ENCODE measurements around the gene SSR4. TPM values are rescaled to one million over a fixed set of nuclear protein-coding genes. Genes with fewer than 3 reads are reported as not detected.

SSR4 gene
- total and polyA plus RNA-seq, 2 of the 13 experiments (the other 11 are each of a cell fraction or from before 2014, with no cell fraction given), result 214 to 288 TPM

DNA sequence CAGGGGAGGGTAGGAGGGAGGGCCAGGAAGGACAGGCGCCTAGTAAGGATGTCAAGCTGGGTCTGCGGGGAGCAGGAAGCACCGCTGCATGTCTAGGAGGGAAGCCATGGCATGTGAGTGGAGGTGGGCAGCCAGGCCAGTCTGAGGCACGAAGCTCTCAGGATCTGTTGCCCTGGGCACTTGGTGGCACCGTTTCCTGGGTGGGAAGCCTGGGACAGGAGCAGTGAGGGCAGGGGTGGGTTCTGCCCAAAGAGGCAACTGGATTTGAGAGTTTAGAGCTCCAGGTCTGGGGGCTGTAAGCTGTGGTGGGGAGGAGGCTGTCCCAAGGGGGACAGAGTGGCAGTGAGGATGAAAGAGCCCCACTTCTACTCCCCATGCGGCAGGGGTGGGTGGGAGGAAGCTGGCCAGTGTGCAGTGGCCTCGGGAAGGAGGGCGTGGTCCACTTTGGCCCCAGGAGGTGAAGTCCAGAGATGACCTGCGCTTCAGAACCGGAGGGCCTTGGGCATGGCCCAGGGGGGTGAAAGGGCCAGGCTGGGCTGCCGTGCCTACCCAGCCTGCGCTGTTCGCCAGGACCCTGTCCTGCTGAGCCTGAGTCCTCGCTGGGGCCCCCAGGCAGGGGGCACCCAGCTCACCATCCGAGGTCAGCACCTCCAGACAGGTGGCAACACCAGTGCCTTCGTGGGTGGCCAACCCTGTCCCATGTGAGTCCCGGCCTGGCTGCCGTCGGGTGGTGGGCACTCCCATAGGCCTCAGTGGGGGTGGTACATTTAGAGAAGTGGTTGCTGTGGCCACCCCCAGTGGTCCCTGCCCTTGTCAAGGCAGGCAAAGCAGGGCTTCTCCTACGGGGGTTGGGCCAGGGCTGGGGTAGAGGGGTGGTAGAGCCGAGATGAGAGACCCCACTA, 21.9 kb upstream of the SSR4 start:
- POLR2A ChIA-PET, result no interaction called here
- intact Hi-C loops (cut with micrococcal nuclease; ENCODE audit: unreplicated experiment) (no loop called here), in situ Hi-C loops (cut with HindIII; ENCODE audit: extremely low pct_ligation_motif_present, low pct_unique_long_range_greater_than_20kb) (no loop called here)
- no peak overlapping the region for H3K9ac ChIP-seq (ENCODE audit: insufficient read depth, low read depth, low read length)
- no peaks in the 10 kb centered on the region for H3K36me3 ChIP-seq (replicated peaks in 1 of 2; ENCODE audit: control insufficient read depth in 1 of 2, insufficient read depth in 2 of 2, low read length in 2 of 2)
- WGBS (ENCODE audit: low lambda C conversion rate), result 80% methylated on average over 2 of the region's 21 CpGs
- no peak overlapping the region for H3K4me2 ChIP-seq (ENCODE audit: low read depth, low read length)
- FAIRE-seq (no peak), DNase-seq (ENCODE audit: low spot score) (no peak), ATAC-seq (no peak)
- H2AFZ ChIP-seq (ENCODE audit: low read length), result no peak overlapping the region
- no peak overlapping the region for H3K27ac ChIP-seq (ENCODE audit: extremely low read length, insufficient read depth, low read length)
- TF ChIP-seq ZNF235 (CRISPR knock-in tag; IDR thresholded peaks at IDR 0.05; ENCODE audit: borderline replicate concordance), result no peak
- H3K79me2 ChIP-seq (ENCODE audit: insufficient read depth, low read length), result no peaks in the 10 kb centered on the region
- H3K27me3 ChIP-seq (ENCODE audit: control insufficient read depth in 1 of 2, insufficient read depth in 2 of 2, low read length in 2 of 2), result no peaks in the 10 kb centered on the region
- no TSS peak for BruUV-seq (replicated peaks)
- H4K20me1 ChIP-seq (ENCODE audit: insufficient read depth, low read length), result no peaks in the 10 kb centered on the region
- no peak overlapping the region for H3K4me3 ChIP-seq (replicated peaks in 1 of 3; ENCODE audit: insufficient read depth in 1 of 3, low read depth in 2 of 3, low read length in 3 of 3)
- no peaks in the 10 kb centered on the region for H3K9me3 ChIP-seq (ENCODE audit: low read length)
- CTCF ChIA-PET (ENCODE audit: low intra/inter-chr PET ratio, low total read pairs), result no interaction called here
- H3K4me1 ChIP-seq (ENCODE audit: insufficient read depth, low read length), result no peaks in the 10 kb centered on the region

- no peak overlapping the region for H3K4me3 ChIP-seq (replicated peaks in 1 of 3; ENCODE audit: insufficient read depth in 1 of 3, low read depth in 2 of 3, low read length in 3 of 3)
- ChIA-PET POLR2A (no interaction called here), CTCF (ENCODE audit: low intra/inter-chr PET ratio, low total read pairs) (no interaction called here)
- H3K9ac ChIP-seq (ENCODE audit: insufficient read depth, low read depth, low read length), result no peak overlapping the region
- H3K4me2 ChIP-seq (ENCODE audit: low read depth, low read length), result no peak overlapping the region
- BruUV-seq (replicated peaks), result no TSS peak
- no peaks in the 10 kb centered on the region for H3K27me3 ChIP-seq (ENCODE audit: control insufficient read depth in 1 of 2, insufficient read depth in 2 of 2, low read length in 2 of 2)
- H3K27ac ChIP-seq (ENCODE audit: extremely low read length, insufficient read depth, low read length), result no peak overlapping the region
- intact Hi-C loops (cut with micrococcal nuclease; ENCODE audit: unreplicated experiment) (no loop called here), in situ Hi-C loops (cut with HindIII; ENCODE audit: extremely low pct_ligation_motif_present, low pct_unique_long_range_greater_than_20kb) (no loop called here)
- no peak for ATAC-seq
- no peaks in the 10 kb centered on the region for H3K36me3 ChIP-seq (replicated peaks in 1 of 2; ENCODE audit: control insufficient read depth in 1 of 2, insufficient read depth in 2 of 2, low read length in 2 of 2)
- no peaks in the 10 kb centered on the region for H3K9me3 ChIP-seq (ENCODE audit: low read length)
- no peaks in the 10 kb centered on the region for H4K20me1 ChIP-seq (ENCODE audit: insufficient read depth, low read length)
- H2AFZ ChIP-seq (ENCODE audit: low read length), result no peak overlapping the region
- no CpG with 5 or more reads among the region's 23 CpGs for WGBS (ENCODE audit: low lambda C conversion rate)
- no peak for FAIRE-seq
- H3K79me2 ChIP-seq (ENCODE audit: insufficient read depth, low read length), result no peaks in the 10 kb centered on the region
- H3K4me1 ChIP-seq (ENCODE audit: insufficient read depth, low read length), result no peaks in the 10 kb centered on the region
- no peak for DNase-seq (ENCODE audit: low spot score)
- TF ChIP-seq SYNCRIP (IDR thresholded peaks at IDR 0.05; ENCODE audit: insufficient read depth, low read depth, low read length), result no peak
- no peak for TF ChIP-seq MAZ (IDR thresholded peaks at IDR 0.05; ENCODE audit: borderline replicate concordance, low read depth, low read length)
- no peak for TF ChIP-seq MAZ (CRISPR knock-in tag; IDR thresholded peaks at IDR 0.05; ENCODE audit: low read depth)
- TF ChIP-seq REST (IDR thresholded peaks at IDR 0.05; ENCODE audit: borderline replicate concordance in 1 of 2, low read depth in 1 of 2, low read length in 2 of 2), result no peak
- no peak for TF ChIP-seq RFXAP (CRISPR knock-in tag; IDR thresholded peaks at IDR 0.05; ENCODE audit: borderline replicate concordance)
- no peak for TF ChIP-seq ZNF468 (CRISPR knock-in tag; IDR thresholded peaks at IDR 0.05)
- no peak for TF ChIP-seq EEA1 (CRISPR knock-in tag; IDR thresholded peaks at IDR 0.05; ENCODE audit: borderline replicate concordance)
- TF ChIP-seq HMG20A (CRISPR knock-in tag; IDR thresholded peaks at IDR 0.05; ENCODE audit: borderline replicate concordance), result no peak
- TF ChIP-seq CCDC6 (CRISPR knock-in tag; IDR thresholded peaks at IDR 0.05), result no peak
- TF ChIP-seq ZNF17 (CRISPR knock-in tag; IDR thresholded peaks at IDR 0.05), result no peak
- no peak for TF ChIP-seq NBN (conservative IDR thresholded peaks at IDR 0.05)
- no peak for TF ChIP-seq ZNF30 (CRISPR knock-in tag; IDR thresholded peaks at IDR 0.05)
- TF ChIP-seq ETV6 (CRISPR knock-in tag; conservative IDR thresholded peaks at IDR 0.05), result no peak
- TF ChIP-seq ZNF747 (CRISPR knock-in tag; IDR thresholded peaks at IDR 0.05; ENCODE audit: borderline replicate concordance), result no peak
- no peak for TF ChIP-seq ZNF326 (CRISPR knock-in tag; IDR thresholded peaks at IDR 0.05; ENCODE audit: borderline replicate concordance)
Observed at GRCh38 chrX:153773218-153773611, 21.3 kb upstream of the SSR4 start.
